MM.1S (cell line): ENCODE data around the gene ERICH3.

Experiments used
- DNase-seq: peaks from one replicate; pipeline ENCODE4 v3.0.0-alpha.2; 2015
- H2AFZ ChIP-seq: fragments of 300-600 bp; sonication (generic); 2 replicates; pipeline ENCODE4 v1.6.0; 2016; ENCODE audit warnings: antibody characterized with exemption, low read length
- H3F3A ChIP-seq: fragments of 300-600 bp; sonication (generic); 2 replicates; pipeline ENCODE4 v1.6.1; 2016; ENCODE audit warnings: mild to moderate bottlenecking, antibody characterized with exemption, low read length, moderate library complexity, mixed read lengths; ENCODE audit not compliant: insufficient read depth
- H3K27ac ChIP-seq: fragments of 300-600 bp; sonication (generic); 2 replicates; pipeline ENCODE4 v1.5.1; 2016; ENCODE audit warnings: mild to moderate bottlenecking, low read length
- H3K27me3 ChIP-seq: fragments of 300-600 bp; sonication (generic); replicated peaks from 2 replicates; pipeline ENCODE4 v1.6.0; 2016; ENCODE audit warnings: low read length; ENCODE audit not compliant: insufficient read depth
- H3K36me3 ChIP-seq: fragments of 300-600 bp; sonication (generic); replicated peaks from 2 replicates; pipeline ENCODE4 v1.6.1; 2016; ENCODE audit warnings: mild to moderate bottlenecking, low read length, mixed read lengths; ENCODE audit not compliant: insufficient read depth
- H3K4me1 ChIP-seq: fragments of 300-600 bp; sonication (generic); 2 replicates; pipeline ENCODE4 v1.6.1; 2016; ENCODE audit warnings: low read length, mixed read lengths
- H3K4me2 ChIP-seq: fragments of 300-600 bp; sonication (generic); 2 replicates; pipeline ENCODE4 v1.6.0; 2016; ENCODE audit warnings: low read depth, low read length
- H3K4me3 ChIP-seq: fragments of 300-600 bp; sonication (generic); 2 replicates; pipeline ENCODE4 v1.5.1; 2016; ENCODE audit warnings: low read length, mixed read lengths
- H3K79me2 ChIP-seq: fragments of 300-600 bp; sonication (generic); 2 replicates; pipeline ENCODE4 v1.6.1; 2016; ENCODE audit warnings: mixed run types, low read length, mixed read lengths
- H3K9ac ChIP-seq: fragments of 300-600 bp; sonication (generic); 2 replicates; pipeline ENCODE4 v1.6.1; 2016; ENCODE audit warnings: low read length, mixed read lengths
- H3K9me2 ChIP-seq: fragments of 300-600 bp; sonication (generic); replicated peaks from 2 replicates; pipeline ENCODE4 v1.6.1; 2016; ENCODE audit warnings: mild to moderate bottlenecking, low read length, mixed read lengths; ENCODE audit not compliant: insufficient read depth
- H3K9me3 ChIP-seq: fragments of 300-600 bp; sonication (generic); replicated peaks from 2 replicates; pipeline ENCODE4 v1.6.1; 2016; ENCODE audit warnings: mild to moderate bottlenecking, low read length, mixed read lengths; ENCODE audit not compliant: insufficient read depth
- H4K20me1 ChIP-seq: fragments of 300-600 bp; sonication (generic); 2 replicates; pipeline ENCODE4 v1.6.1; 2016; ENCODE audit warnings: mild to moderate bottlenecking, low read length, moderate library complexity, mixed read lengths; ENCODE audit not compliant: insufficient read depth
- CTCF ChIP-seq: fragments of 300-600 bp; sonication (generic); IDR thresholded peaks from 2 replicates; pipeline ENCODE4 v1.5.1; 2016; ENCODE audit warnings: antibody characterized with exemption, low read length, mixed read lengths
- EZH2 ChIP-seq: fragments of 300-600 bp; sonication (generic); optimal IDR thresholded peaks from 2 replicates; pipeline ENCODE3; 2017; ENCODE audit warnings: low read depth, mild to moderate bottlenecking, antibody characterized with exemption, low read length, mixed read lengths
- EZH2phosphoT487 ChIP-seq: fragments of 300-600 bp; sonication (generic); IDR thresholded peaks from 2 replicates; pipeline ENCODE4 v1.6.1; 2018; ENCODE audit warnings: antibody characterized with exemption, low read length

ERICH3 gene

GRCh38 chr1:74571493-74571800, 102.1 kb downstream of the ERICH3 start:
- Histone ChIP-seq H3K4me2 (no peak overlapping the region), H3K4me3 (no peak overlapping the region), H3K9ac (no peak overlapping the region), H2AFZ (no peak overlapping the region), H4K20me1 (no peaks in the 10 kb centered on the region), H3K4me1 (no peaks in the 10 kb centered on the region), H3K9me2 (no peaks in the 10 kb centered on the region), H3K36me3 (no peaks in the 10 kb centered on the region), H3F3A (no peaks in the 10 kb centered on the region), H3K27me3 (no peaks in the 10 kb centered on the region), H3K79me2 (no peaks in the 10 kb centered on the region), H3K27ac (no peak overlapping the region), H3K9me3 (no peaks in the 10 kb centered on the region)
- no peak for DNase-seq
- TF ChIP-seq CTCF (no peak), EZH2 (no peak), EZH2phosphoT487 (no peak)

GRCh38 chr1:74570797-74571492, 102.6 kb downstream of the ERICH3 start:
- H3K4me2 ChIP-seq = no peak overlapping the region
- H3K79me2 ChIP-seq = no peaks in the 10 kb centered on the region
- no peaks in the 10 kb centered on the region for H3K36me3 ChIP-seq
- H3K27me3 ChIP-seq = no peaks in the 10 kb centered on the region
- TF ChIP-seq EZH2 (no peak), CTCF (no peak), EZH2phosphoT487 (no peak)
- no peak overlapping the region for H3K27ac ChIP-seq
- no peaks in the 10 kb centered on the region for H4K20me1 ChIP-seq
- no peak overlapping the region for H3K4me3 ChIP-seq
- no peaks in the 10 kb centered on the region for H3K9me2 ChIP-seq
- no peak overlapping the region for H2AFZ ChIP-seq
- DNase-seq = no peak
- H3K9ac ChIP-seq = no peak overlapping the region
- no peaks in the 10 kb centered on the region for H3F3A ChIP-seq
- no peaks in the 10 kb centered on the region for H3K9me3 ChIP-seq
- no peaks in the 10 kb centered on the region for H3K4me1 ChIP-seq

- H3K27me3 ChIP-seq = no peaks in the 10 kb centered on the region
- H3F3A ChIP-seq = no peaks in the 10 kb centered on the region
- H3K4me2 ChIP-seq = no peak overlapping the region
Measured at GRCh38 chr1:74549932-74550331, 123.7 kb downstream of the ERICH3 start.

More at GRCh38 chr1:74549932-74550331, 123.7 kb downstream of the ERICH3 start:
- H3K4me3 ChIP-seq = no peak overlapping the region
- H3K4me1 ChIP-seq = no peaks in the 10 kb centered on the region
- no peak for TF ChIP-seq EZH2phosphoT487
- TF ChIP-seq EZH2 = no peak
- TF ChIP-seq CTCF = no peak
- H4K20me1 ChIP-seq = no peaks in the 10 kb centered on the region
- no peaks in the 10 kb centered on the region for H3K9me3 ChIP-seq
- no peak overlapping the region for H2AFZ ChIP-seq
- H3K36me3 ChIP-seq = no peaks in the 10 kb centered on the region
- H3K9ac ChIP-seq = no peak overlapping the region
- H3K79me2 ChIP-seq = no peaks in the 10 kb centered on the region
- H3K9me2 ChIP-seq = no peaks in the 10 kb centered on the region
- no peak overlapping the region for H3K27ac ChIP-seq
- no peak for DNase-seq
